ENCODE results near the gene CTNNA3. TPM values are rescaled to one million over a fixed set of nuclear protein-coding genes. Genes with fewer than 3 reads are reported as not detected.
"Not testable (repeated sequence)": the region's sequence is repeated elsewhere in the genome, so short reads cannot be mapped to it uniquely, and the experiment has no call there.

CTNNA3 gene
- total RNA-seq, 6 donors from 2014 or later = 0.20 to 2.0 TPM; not detected in 4

DNA sequence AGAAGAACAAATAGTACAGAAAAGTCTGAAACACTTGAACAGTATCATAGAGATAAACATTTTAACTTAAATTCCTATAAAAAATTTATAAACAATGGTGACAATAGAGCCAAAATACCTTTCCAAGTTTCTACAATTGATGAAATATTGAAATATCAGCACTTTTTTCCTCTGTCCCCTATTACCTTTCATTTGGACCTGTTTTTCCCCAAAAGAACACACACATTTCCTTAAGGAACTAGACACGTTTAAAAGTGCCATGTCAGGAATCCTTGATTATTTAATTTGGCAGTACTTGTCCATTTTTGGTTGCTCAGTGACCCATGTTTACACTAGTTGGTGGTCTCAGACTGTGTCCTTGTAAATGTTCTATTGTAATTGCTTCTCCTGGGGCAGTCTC lies 162.6 kb downstream of the CTNNA3 start:
- no peaks in the 10 kb centered on the region for H3K36me3 ChIP-seq
- no peaks in the 10 kb centered on the region for H3K27me3 ChIP-seq
- H3K9me3 ChIP-seq = no peaks in the 10 kb centered on the region
- DNase-seq (no peak), ATAC-seq (ENCODE audit: low FRiP score in 2 of 2) (no peak)
- no peaks in the 10 kb centered on the region for H3K4me1 ChIP-seq
- no peak for TF ChIP-seq POLR2AphosphoS5 (IDR thresholded peaks at IDR 0.05)
- TF ChIP-seq EP300 (IDR thresholded peaks at IDR 0.05) = no peak
- TF ChIP-seq POLR2A (IDR thresholded peaks at IDR 0.05) = no peak
- no peak overlapping the region for H3K27ac ChIP-seq
- H3K4me3 ChIP-seq = no peak overlapping the region
- WGBS, 2 donors = 22 to 26% methylated on average over 1 of the region's 1 CpG

DNA sequence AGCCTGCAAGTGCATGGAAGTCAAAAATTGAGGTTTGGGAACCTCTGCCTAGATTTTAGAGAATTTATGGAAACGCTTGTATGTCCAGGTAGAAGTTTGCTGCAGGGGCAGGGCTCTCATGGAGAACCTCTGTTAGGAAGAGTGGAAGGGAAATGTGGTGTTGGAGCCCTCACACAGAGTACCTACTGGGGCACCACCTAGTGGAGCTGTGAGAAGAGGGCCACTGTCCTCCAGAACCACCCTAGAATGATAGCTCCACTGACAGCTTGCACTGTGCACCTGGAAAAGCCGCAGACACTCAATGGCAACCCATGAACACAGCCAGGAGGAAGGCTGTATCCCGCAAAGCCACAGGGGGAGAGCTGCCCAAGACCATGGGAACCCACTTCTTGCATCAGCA lies 165.0 kb downstream of the CTNNA3 start:
- not testable (repeated sequence) for H3K27ac ChIP-seq; H3K27me3 ChIP-seq; ATAC-seq (ENCODE audit: low FRiP score in 2 of 2); DNase-seq; H3K4me3 ChIP-seq; H3K4me1 ChIP-seq; H3K9me3 ChIP-seq; H3K36me3 ChIP-seq
- 73 to 79% methylated on average over 3 of the region's 3 CpGs for WGBS, 2 donors

DNA sequence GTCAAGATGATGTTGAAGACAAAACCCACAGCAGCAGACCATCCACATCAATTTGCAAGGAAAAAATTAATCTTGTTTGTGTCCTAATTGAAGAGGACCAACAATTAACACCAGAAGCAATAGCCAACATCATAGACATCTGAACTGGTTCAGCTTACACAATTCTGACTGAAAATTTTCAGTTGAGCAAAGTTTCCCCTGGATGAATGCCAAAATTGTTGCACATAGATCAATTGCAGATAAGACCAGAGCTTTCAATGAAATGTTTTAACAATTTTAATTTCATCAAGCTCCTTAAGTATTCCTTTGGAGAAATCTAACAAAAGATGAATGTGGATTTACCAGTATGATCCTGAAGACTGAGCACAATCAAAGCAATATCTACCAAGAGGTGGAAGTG lies 168.6 kb downstream of the CTNNA3 start:
- DNase-seq = no peak
- no peak for ATAC-seq (ENCODE audit: low FRiP score in 2 of 2)
- no peaks in the 10 kb centered on the region for H3K9me3 ChIP-seq
- H3K27me3 ChIP-seq = no peaks in the 10 kb centered on the region
- H3K27ac ChIP-seq = no peak overlapping the region
- no peaks in the 10 kb centered on the region for H3K4me1 ChIP-seq
- no peaks in the 10 kb centered on the region for H3K36me3 ChIP-seq
- no peak overlapping the region for H3K4me3 ChIP-seq
- TF ChIP-seq POLR2A (IDR thresholded peaks at IDR 0.05) (no peak), CTCF (IDR thresholded peaks at IDR 0.05) (no peak), POLR2AphosphoS5 (IDR thresholded peaks at IDR 0.05) (no peak)

DNA sequence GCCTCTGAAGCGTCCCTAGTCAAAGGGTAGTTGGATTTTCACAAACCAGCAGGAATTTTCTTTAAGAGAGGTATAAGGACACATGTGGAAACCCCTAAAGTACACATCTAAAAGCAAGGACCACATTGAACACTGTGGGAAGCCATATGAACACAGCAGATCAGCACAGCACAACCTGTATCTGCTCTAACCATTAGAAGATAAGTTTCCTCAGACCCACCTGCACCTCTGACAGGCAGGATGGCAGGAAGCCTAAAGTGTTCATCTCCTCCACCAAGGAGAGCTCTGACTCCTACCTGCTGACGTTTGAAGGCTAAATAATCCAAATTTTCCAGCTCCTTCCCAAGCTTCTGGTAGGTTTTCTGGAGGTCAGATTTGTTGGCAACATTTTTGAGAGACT lies 174.4 kb downstream of the CTNNA3 start:
- Histone ChIP-seq H3K4me3 (no peak overlapping the region), H3K27me3 (no peaks in the 10 kb centered on the region), H3K27ac (no peak overlapping the region), H3K36me3 (no peaks in the 10 kb centered on the region), H3K4me1 (no peaks in the 10 kb centered on the region), H3K9me3 (no peaks in the 10 kb centered on the region)
- TF ChIP-seq POLR2A (IDR thresholded peaks at IDR 0.05) (no peak), EP300 (IDR thresholded peaks at IDR 0.05) (no peak), CTCF (IDR thresholded peaks at IDR 0.05) (no peak), POLR2AphosphoS5 (IDR thresholded peaks at IDR 0.05) (no peak)
- no peak for ATAC-seq (ENCODE audit: low FRiP score in 2 of 2)
- no peak for DNase-seq
- WGBS, 2 donors = 53 to 57% methylated on average over 2 of the region's 2 CpGs

DNA sequence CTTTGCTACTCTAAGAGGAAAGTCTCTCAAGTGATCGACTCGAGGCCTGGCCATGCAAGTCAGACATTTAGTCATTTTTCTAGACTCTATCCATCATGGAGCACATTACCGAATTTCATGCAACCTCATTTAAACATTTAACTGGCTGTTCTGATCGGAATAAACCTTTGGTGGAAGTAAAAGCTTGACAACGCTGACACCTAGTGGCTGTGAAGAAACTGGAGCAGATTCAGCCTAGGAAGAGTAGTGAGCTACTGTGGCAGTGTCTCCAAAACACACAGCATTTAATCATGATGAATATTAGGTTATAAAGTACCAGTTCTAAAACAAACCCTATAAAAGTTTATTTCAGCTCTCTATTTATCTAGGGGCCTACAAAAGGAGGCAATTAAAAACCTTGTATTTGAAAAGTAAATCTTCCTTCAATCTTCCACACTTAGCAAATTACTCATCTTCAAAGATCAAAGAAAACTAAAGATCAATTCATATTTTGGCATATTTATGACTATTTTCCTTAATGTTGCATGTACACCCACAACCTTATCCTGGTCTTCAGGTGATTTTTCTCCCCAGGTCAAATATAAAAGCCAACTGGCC lies 175.0 kb downstream of the CTNNA3 start:
- DNase-seq (no peak), ATAC-seq (ENCODE audit: low FRiP score in 2 of 2) (peak in 1 of 2 donors; percentile 76)
- Histone ChIP-seq H3K27me3 (no peaks in the 10 kb centered on the region), H3K9me3 (no peaks in the 10 kb centered on the region), H3K36me3 (no peaks in the 10 kb centered on the region), H3K4me3 (no peak overlapping the region), H3K27ac (no peak overlapping the region), H3K4me1 (no peaks in the 10 kb centered on the region)
- 6 to 10% methylated on average over 5 of the region's 5 CpGs for WGBS, 2 donors
- TF ChIP-seq CTCF (IDR thresholded peaks at IDR 0.05) = peak; percentile 32 to 66 (median 52)
- TF ChIP-seq POLR2A (IDR thresholded peaks at IDR 0.05) = no peak

DNA sequence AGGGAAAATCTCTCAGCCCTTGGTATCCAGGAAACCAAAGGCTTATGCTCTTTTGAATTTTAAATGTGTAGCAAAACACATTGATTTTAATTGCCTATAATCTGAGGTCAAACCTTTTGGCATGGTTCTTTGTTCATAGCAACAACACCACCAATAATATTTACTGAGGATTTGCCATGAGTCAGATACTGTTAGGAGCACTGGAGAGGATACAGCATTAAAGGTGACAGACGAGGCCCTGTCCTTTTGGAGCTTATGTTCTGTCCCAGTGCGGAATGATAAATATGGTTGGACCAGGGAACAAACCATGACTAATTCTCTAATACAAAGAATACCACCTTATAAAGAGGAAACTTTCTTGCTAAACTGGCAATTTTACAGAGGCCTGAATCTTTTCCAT lies 176.6 kb downstream of the CTNNA3 start:
- no peak overlapping the region for H3K4me3 ChIP-seq
- H3K27ac ChIP-seq = no peak overlapping the region
- WGBS, 2 donors = 82 to 83% methylated on average over 2 of the region's 2 CpGs
- ATAC-seq (ENCODE audit: low FRiP score in 2 of 2) (no peak), DNase-seq (no peak)
- no peaks in the 10 kb centered on the region for H3K9me3 ChIP-seq
- H3K27me3 ChIP-seq = no peaks in the 10 kb centered on the region
- no peaks in the 10 kb centered on the region for H3K4me1 ChIP-seq
- no peaks in the 10 kb centered on the region for H3K36me3 ChIP-seq
- TF ChIP-seq POLR2AphosphoS5 (IDR thresholded peaks at IDR 0.05) (no peak), POLR2A (IDR thresholded peaks at IDR 0.05) (no peak), EP300 (IDR thresholded peaks at IDR 0.05) (no peak), CTCF (IDR thresholded peaks at IDR 0.05) (no peak)

All from upper lobe of left lung (tissue), 6 donors.